Airway epithelial cell (primary cell): ENCODE results near the gene PLCH2. TPM values are rescaled to one million over a fixed set of nuclear protein-coding genes. Genes with fewer than 3 reads are reported as not detected.

Experiments used
- total RNA-seq: library from RNA; depleted of rRNA; stranded (reverse); fragments of >200 nt; gene quantifications from 2 replicates; pipeline ENCODE4 v1.2.3, GENCODE V29; 2015

PLCH2 gene
- total RNA-seq, result 79.0 and 100 TPM in 2 replicates

GRCh38 chr1:2476061-2476999 lies at the start of gene PLCH2:
Gene PLCH2, plus strand, starts transcription at chr1:2476289. Its CDS starts 300 bp downstream, at chr1:2476589.

GRCh38 chr1:2525920-2526823 lies 50.1 kb downstream of the PLCH2 start, which contains the start of gene PANK4:
Gene PANK4, minus strand, starts transcription at chr1:2526596. Its CDS starts 9 bp downstream, at chr1:2526587.

GRCh38 chr1:2529784-2530512 lies 53.9 kb downstream of the PLCH2 start, which contains the start of gene HES5:
Gene HES5, minus strand, starts transcription at chr1:2530263. Its CDS starts 99 bp downstream, at chr1:2530164.

Other genes with a start within 250 kb of the PLCH2 start
- 18.4 and 25.5 TPM in 2 replicates for gene SKI, start 248.0 kb upstream of the PLCH2 start, total RNA-seq
- gene MORN1, start 84.7 kb upstream of the PLCH2 start, total RNA-seq, result 3.5 and 5.9 TPM in 2 replicates
- 87.1 and 146 TPM in 2 replicates for gene RER1, start 84.4 kb upstream of the PLCH2 start, total RNA-seq
- gene PEX10, start 63.7 kb upstream of the PLCH2 start, total RNA-seq, result 34.0 and 37.0 TPM in 2 replicates
- 31.5 and 43.4 TPM in 2 replicates for gene PANK4, start 50.3 kb downstream of the PLCH2 start, total RNA-seq
- gene HES5, start 54.0 kb downstream of the PLCH2 start, total RNA-seq, result 17.2 and 17.8 TPM in 2 replicates
- gene TNFRSF14, start 80.1 kb downstream of the PLCH2 start, total RNA-seq, result 3.3 and 5.1 TPM in 2 replicates
- gene PRXL2B, start 110.5 kb downstream of the PLCH2 start, total RNA-seq, result 18.0 and 30.4 TPM in 2 replicates
- not detected in 2 replicates for gene MMEL1, start 156.7 kb downstream of the PLCH2 start, total RNA-seq